ENCODE results near the gene FAM13B. TPM values are rescaled to one million over a fixed set of nuclear protein-coding genes. Genes with fewer than 3 reads are reported as not detected.

The FAM13B gene
- total and polyA plus RNA-seq, 10 of the 15 experiments (the other 5 are each of a cell fraction or from before 2014, with no cell fraction given), result 3.6 to 30.0 (median 20.3) TPM

DNA sequence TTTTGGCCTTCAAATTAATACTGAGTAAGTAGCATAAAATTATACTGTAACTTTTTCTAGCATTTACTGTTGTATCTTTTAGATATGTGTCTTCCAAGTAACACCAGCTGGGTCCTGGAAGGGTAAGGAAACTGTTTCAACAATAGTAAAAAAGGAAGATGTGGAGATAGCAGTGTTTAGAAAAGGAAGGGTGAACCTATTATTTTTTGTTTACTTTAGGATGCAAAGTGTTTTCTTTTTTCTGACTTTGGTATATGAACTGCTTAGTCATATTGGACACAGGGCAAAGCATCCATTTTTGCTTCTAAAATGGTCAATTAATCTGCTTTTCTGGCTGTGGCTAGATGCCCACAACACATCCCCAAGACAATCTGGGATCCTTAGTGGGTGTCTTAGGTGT, 138.3 kb downstream of the FAM13B start (continued):
- no peak for TF ChIP-seq ZBTB11 (CRISPR knock-in tag; IDR thresholded peaks at IDR 0.05)

GRCh38 chr5:137891849-137892248, 141.0 kb downstream of the FAM13B start:
- no peaks in the 10 kb centered on the region for H3K9me3 ChIP-seq (replicated peaks; ENCODE audit: control insufficient read depth, insufficient read depth, low read length)
- no peak overlapping the region for H3K9ac ChIP-seq (ENCODE audit: control insufficient read depth, insufficient read depth, low read length)
- H3K79me2 ChIP-seq (ENCODE audit: control insufficient read depth, insufficient read depth, low read length), result peaks cover 14% of the 10 kb centered on the region
- no peak overlapping the region for H3K4me3 ChIP-seq
- POLR2A ChIA-PET, result interaction anchor here (0.7 to 1.4 kb wide), 3 partner anchors 16 to 137 kb away, joined by 3 to 5 read pairs (median 3); no protein-coding TSS in a partner anchor
- no peaks in the 10 kb centered on the region for H4K20me1 ChIP-seq (ENCODE audit: control insufficient read depth, insufficient read depth)
- CTCF ChIA-PET, result interaction anchor here (0.6 to 3.7 kb wide), 2 partner anchors 110 to 177 kb away, joined by 4 to 13 read pairs; no protein-coding TSS in a partner anchor
- no peaks in the 10 kb centered on the region for H3K27me3 ChIP-seq (replicated peaks in 1 of 2; ENCODE audit: control insufficient read depth in 2 of 2, insufficient read depth in 2 of 2, low read length in 1 of 2)
- in situ Hi-C loops (cut with MboI), result no loop called here
- TF ChIP-seq, protein P1, sequence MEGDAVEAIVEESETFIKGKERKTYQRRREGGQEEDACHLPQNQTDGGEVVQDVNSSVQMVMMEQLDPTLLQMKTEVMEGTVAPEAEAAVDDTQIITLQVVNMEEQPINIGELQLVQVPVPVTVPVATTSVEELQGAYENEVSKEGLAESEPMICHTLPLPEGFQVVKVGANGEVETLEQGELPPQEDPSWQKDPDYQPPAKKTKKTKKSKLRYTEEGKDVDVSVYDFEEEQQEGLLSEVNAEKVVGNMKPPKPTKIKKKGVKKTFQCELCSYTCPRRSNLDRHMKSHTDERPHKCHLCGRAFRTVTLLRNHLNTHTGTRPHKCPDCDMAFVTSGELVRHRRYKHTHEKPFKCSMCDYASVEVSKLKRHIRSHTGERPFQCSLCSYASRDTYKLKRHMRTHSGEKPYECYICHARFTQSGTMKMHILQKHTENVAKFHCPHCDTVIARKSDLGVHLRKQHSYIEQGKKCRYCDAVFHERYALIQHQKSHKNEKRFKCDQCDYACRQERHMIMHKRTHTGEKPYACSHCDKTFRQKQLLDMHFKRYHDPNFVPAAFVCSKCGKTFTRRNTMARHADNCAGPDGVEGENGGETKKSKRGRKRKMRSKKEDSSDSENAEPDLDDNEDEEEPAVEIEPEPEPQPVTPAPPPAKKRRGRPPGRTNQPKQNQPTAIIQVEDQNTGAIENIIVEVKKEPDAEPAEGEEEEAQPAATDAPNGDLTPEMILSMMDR (IDR thresholded peaks at IDR 0.05 in 2 of 3, conservative IDR thresholded peaks at IDR 0.05 in 1 of 3; ENCODE audit: control insufficient read depth in 2 of 3, extremely low read depth in 1 of 3, insufficient read depth in 1 of 3, low read depth in 3 of 3, low read length in 3 of 3), result 0 out of 6 replicates have a peak, but pooled peaks of 1 of the 3 experiments have one; percentile 19
- no peak for TF ChIP-seq E2F8 (IDR thresholded peaks at IDR 0.05; ENCODE audit: low read depth, partially characterized antibody)
- FAIRE-seq (no peak), DNase-seq (ENCODE audit: low read depth, low spot score) (no peak), ATAC-seq (no peak)
- SMC1A ChIA-PET (ENCODE audit: uncharacterized antibody, unreplicated experiment), result interaction anchor here (0.7 to 1.3 kb wide), 2 partner anchors 17 to 52 kb away, joined by 3 to 4 read pairs; no protein-coding TSS in a partner anchor
- no TSS peak for BruUV-seq (replicated peaks)
- H2AFZ ChIP-seq (ENCODE audit: control insufficient read depth, low read depth, low read length), result no peak overlapping the region
- no peak overlapping the region for H3K4me2 ChIP-seq (ENCODE audit: control insufficient read depth, insufficient read depth)
- RAD21 ChIA-PET (ENCODE audit: unreplicated experiment), result interaction anchor here (0.9 to 5.5 kb wide), 2 partner anchors 44 to 137 kb away, joined by 3 to 21 read pairs; no protein-coding TSS in a partner anchor
- WGBS (ENCODE audit: insufficient coverage, insufficient replicate concordance, low lambda C conversion rate, missing lambda C conversion rate), result 75% methylated on average over 3 of the region's 3 CpGs
- no peaks in the 10 kb centered on the region for H3K36me3 ChIP-seq (ENCODE audit: control insufficient read depth in 2 of 2, insufficient read depth in 2 of 2, low read length in 1 of 2)
- H3K27ac ChIP-seq (ENCODE audit: control insufficient read depth, insufficient read depth), result no peak overlapping the region
- intact Hi-C loops (cut with micrococcal nuclease; ENCODE audit: unreplicated experiment), result no loop called here
- H3K4me1 ChIP-seq (ENCODE audit: control insufficient read depth, insufficient read depth, low read length), result no peaks in the 10 kb centered on the region

Data from GM12878 (cell line).